HG03095 (cell line): ENCODE results near the gene CPB1.

Source experiments
- ATAC-seq: cut with Tn5 transposase; IDR thresholded peaks from one replicate; pipeline ENCODE4 v1.9.1; 2021; ENCODE audit warnings: moderate library complexity; ENCODE audit not compliant: unreplicated experiment

CPB1 gene

GRCh38 chr3:148880681-148881080 is 53.1 kb downstream of the CPB1 start:
- no peak for ATAC-seq

GRCh38 chr3:148881286-148881685 is 53.7 kb downstream of the CPB1 start:
- ATAC-seq, result no peak

- ATAC-seq, result no peak
These were observed 54.7 kb downstream of the CPB1 start for GRCh38 chr3:148882288-148882687.

- ATAC-seq, result no peak
These were observed 55.6 kb downstream of the CPB1 start for GRCh38 chr3:148883163-148883562.

GRCh38 chr3:148884261-148884660 is 56.6 kb downstream of the CPB1 start:
- no peak for ATAC-seq

GRCh38 chr3:148889828-148890227 is 62.2 kb downstream of the CPB1 start:
- ATAC-seq, result no peak

GRCh38 chr3:148896062-148896461 is 68.5 kb downstream of the CPB1 start:
- no peak for ATAC-seq

- no peak for ATAC-seq
These were observed 74.6 kb downstream of the CPB1 start for GRCh38 chr3:148901987-148902791.

GRCh38 chr3:148903022-148903442 is 75.4 kb downstream of the CPB1 start:
- no peak for ATAC-seq

- no peak for ATAC-seq
These were observed 76.3 kb downstream of the CPB1 start for GRCh38 chr3:148903941-148904340.

GRCh38 chr3:148906667-148907066 is 79.1 kb downstream of the CPB1 start:
- ATAC-seq, result no peak
